GM11168 (cell line): ENCODE data around the gene ADARB2.
"Not testable (repeated sequence)": the region's sequence is repeated elsewhere in the genome, so short reads cannot be mapped to it uniquely, and the experiment has no call there.

Experiments used
- in situ Hi-C: fragments of 300-500 bp; cut with MboI; formaldehyde crosslinking; loops from one replicate; pipeline ENCODE4 v1.12.0; 2022; ENCODE audit warnings: low sequenced_read_pairs; ENCODE audit not compliant: unreplicated experiment

ADARB2 gene

GRCh38 chr10:1352296-1352695 is 385.0 kb downstream of the ADARB2 start:
- in situ Hi-C loops, result not testable (repeated sequence)

GRCh38 chr10:1348773-1349050 is 388.6 kb downstream of the ADARB2 start:
- in situ Hi-C loops, result no loop called here

- in situ Hi-C loops, result no loop called here
Observed at GRCh38 chr10:1347962-1348772, 389.2 kb downstream of the ADARB2 start.

DNA sequence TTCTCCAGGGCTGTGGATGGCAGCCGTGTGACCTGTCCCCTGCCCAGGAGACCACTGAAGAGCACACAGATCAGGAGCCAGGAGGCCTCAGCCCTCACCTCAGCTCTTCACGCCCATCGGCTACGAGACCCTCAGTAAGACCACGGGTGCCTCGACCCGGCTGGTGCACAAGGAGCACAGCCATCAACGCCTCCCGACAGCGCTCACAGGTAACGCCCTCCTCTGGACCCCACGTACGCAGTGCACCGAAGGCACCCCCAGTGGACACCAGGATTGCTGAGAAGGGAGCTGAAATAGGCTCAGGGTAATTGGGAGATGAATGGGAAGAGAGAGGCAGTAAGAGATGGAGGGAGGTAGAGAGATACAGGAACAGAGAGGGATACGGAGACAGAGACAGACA is 389.8 kb downstream of the ADARB2 start:
- in situ Hi-C loops, result no loop called here

- in situ Hi-C loops, result no loop called here
Observed at GRCh38 chr10:1346201-1346600, 391.1 kb downstream of the ADARB2 start.

- in situ Hi-C loops, result no loop called here
Observed at GRCh38 chr10:1345368-1345767, 392.0 kb downstream of the ADARB2 start.

DNA sequence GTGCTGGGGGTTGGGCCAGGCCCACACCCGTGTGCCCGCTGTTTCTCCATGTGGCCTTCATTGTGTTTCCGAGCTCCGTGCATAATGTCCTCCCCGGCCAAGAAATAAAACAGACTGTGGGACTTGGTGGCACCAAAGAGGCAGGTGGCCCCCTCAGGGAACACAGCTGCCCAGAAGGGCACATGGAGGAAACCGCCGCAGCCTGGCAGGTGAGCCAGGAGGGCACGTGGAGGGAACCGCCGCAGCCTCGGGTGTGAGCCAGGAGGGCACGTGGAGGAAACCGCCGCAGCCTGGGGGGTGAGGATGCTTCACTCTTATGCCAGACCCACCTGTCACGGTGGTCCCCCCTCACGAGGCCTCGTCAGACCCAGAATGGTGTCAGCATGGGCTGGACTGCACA is 392.5 kb downstream of the ADARB2 start:
- in situ Hi-C loops, result no loop called here

GRCh38 chr10:1344408-1344807 is 392.9 kb downstream of the ADARB2 start:
- in situ Hi-C loops, result no loop called here

- in situ Hi-C loops, result no loop called here
Observed at GRCh38 chr10:1343176-1343575, 394.1 kb downstream of the ADARB2 start.

DNA sequence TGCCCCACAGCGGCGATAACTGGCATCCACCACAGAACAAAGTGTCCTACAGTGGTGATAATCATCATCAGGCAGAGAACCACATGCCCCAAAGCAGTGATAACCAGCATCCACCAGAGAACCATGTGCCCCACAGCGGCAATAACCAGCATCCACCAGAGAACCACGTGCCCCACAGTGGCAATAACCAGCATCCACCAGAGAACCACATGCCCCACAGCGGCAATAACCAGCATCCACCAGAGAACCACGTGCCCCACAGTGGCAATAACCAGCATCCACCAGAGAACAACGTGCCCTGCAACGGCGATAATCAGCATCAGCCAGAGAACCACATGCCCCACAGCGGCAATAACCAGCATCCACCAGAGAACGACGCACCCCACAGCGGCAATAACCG is 396.3 kb downstream of the ADARB2 start:
- in situ Hi-C loops, result not testable (repeated sequence)

DNA sequence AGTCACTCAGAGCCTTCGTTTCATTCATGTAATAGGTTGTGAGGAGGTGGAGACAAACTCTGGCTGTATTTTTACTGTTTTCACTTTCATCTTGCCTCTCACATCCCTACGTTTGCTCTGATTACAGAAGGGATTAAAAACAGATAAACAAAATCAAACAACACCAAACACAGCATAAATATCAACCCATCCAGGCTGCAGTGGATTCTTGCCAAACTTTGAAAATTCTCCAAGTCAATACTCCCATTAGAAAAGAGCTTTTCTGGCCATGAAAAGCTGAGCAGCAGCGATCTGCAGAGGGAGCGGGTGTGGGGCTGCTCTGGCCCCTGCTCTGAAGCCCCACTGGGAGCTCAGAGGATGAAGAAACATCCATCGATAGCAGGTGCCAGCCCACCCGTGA is 397.9 kb downstream of the ADARB2 start:
- in situ Hi-C loops, result no loop called here

DNA sequence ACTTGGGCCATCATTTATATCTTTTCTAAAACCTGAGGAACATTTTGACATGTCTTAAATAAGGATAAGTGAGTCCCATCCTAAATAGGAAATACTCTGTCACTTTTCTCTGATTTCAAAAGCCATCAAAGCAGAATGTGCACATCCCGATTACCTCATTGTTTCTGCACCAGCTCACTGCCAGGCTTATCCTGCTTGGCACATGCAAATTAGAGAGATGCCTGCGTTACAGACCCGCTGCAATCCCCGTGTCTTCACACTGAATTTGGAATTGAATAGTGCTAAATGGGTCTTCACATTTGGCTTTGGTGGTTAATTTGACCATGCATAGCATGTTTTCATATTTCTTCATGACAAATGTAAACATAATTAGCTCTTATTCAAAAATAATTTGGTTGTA is 401.7 kb downstream of the ADARB2 start:
- in situ Hi-C loops, result no loop called here

GRCh38 chr10:1333981-1334380 is 403.3 kb downstream of the ADARB2 start:
- in situ Hi-C loops, result no loop called here

DNA sequence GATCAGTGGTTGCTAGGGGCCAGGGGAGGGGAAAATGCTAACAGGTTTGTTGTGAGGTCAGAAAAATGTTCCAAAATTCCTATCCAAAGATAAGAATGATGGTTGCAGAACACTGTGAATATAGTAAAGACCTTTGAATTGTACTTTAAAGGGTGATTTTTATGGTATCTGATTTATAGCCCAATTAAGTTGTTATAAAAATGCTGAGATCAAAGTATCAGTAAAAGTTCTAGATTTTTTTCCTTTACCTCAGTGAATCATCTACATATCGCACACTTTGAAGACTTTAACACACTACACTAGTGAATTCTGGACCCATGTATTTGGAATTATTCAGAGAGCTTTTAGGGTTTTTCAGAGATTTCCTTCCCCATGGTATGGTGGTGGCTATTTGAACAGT is 405.8 kb downstream of the ADARB2 start:
- in situ Hi-C loops, result no loop called here

DNA sequence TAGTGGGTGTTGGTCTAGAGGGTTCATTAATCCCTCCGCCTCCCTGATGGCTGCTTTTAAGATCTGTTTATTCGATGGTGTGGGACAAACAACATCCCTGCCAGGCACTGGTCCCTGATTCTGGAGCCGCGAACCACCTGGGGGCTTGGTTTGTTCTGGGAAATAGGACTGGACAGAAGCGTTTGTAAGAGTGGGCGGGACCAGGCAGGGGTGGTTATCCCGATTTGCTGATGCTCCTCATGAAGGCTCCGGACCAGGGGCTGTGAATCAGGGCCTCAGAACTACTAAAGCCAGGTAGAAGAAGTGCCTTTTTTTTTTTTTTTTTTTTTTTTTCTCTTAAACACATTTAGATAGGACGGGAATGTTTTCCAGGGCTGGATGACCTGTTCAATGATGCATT is 407.7 kb downstream of the ADARB2 start:
- in situ Hi-C loops, result no loop called here

GRCh38 chr10:1328981-1329614 is 408.2 kb downstream of the ADARB2 start:
- in situ Hi-C loops, result no loop called here

- in situ Hi-C loops, result no loop called here
Observed at GRCh38 chr10:1328161-1328823, 409.0 kb downstream of the ADARB2 start.

- in situ Hi-C loops, result no loop called here
Observed at GRCh38 chr10:1327759-1328158, 409.6 kb downstream of the ADARB2 start.

DNA sequence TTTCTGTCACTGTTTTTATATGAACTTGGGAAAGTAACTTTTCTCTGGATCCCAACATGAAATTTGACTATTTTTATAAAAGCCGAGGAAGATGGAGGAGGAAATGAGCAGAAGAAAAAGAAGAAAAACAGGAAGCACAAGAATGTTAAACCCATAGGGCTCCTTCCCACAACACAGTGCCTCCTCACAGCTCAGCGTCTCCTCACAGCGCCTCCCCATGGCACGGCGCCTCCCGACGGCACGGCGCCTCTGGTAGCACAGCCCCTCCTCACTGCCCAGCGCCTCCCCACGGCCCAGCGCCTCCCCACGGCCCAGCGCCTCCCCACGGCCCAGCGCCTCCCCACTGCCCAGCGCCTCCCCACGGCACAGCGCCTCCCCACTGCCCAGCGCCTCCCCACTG is 410.8 kb downstream of the ADARB2 start:
- in situ Hi-C loops, result not testable (repeated sequence)

GRCh38 chr10:1324903-1325302 is 412.4 kb downstream of the ADARB2 start:
- in situ Hi-C loops, result no loop called here

DNA sequence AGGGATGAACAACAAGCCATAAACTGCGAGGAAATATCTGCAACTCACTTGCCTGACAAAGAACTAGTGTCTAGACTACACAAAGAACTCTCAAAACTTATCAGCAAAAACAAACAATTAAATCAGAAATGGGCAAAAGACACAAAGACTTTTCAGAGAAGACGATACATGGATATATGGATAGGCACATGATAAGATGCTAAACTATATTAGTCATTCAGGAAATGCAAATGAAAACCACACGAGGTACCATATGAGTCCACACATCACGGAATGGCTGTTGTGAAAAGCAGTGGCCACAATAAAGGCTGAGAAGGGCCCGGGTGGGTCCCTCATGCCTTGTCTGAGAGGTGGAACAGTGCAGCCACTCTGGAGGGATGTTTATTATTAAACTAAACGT is 413.4 kb downstream of the ADARB2 start:
- in situ Hi-C loops, result no loop called here
